GM12891 (cell line): ENCODE data around the gene GNB1.
A peak's percentile ranks its signal among the peaks of the same experiment; 100 is the strongest.

Experiments used
- DNase-seq: peaks from one replicate; pipeline ENCODE4 v3.0.0; 2011; ENCODE audit warnings: low spot score; ENCODE audit not compliant: insufficient read length
- FAIRE-seq: peaks from 2 replicates; lab custom pipeline; 2011; peaks lifted over from hg19 to GRCh38; lab: Jason Lieb, UNC
- PAX5 ChIP-seq: IDR thresholded peaks from 2 replicates; pipeline ENCODE4 v1.6.1; 2011; ENCODE audit warnings: low read length, moderate library complexity, mild to moderate bottlenecking; ENCODE audit not compliant: insufficient read depth, severe bottlenecking
- POLR2A ChIP-seq: IDR thresholded peaks from 2 replicates; pipeline ENCODE4 v1.6.1; 2011; ENCODE audit warnings: low read depth, low read length, control low read depth
- POLR2AphosphoS5 ChIP-seq: IDR thresholded peaks from 2 replicates; pipeline ENCODE4 v1.6.1; 2011; ENCODE audit warnings: low read depth, low read length, control low read depth
- POU2F2 ChIP-seq: IDR thresholded peaks from 2 replicates; pipeline ENCODE4 v1.6.1; 2011; ENCODE audit warnings: low read depth, mild to moderate bottlenecking, control low read depth, low read length, moderate library complexity
- SPI1 ChIP-seq: IDR thresholded peaks from 2 replicates; pipeline ENCODE4 v1.6.1; 2011; ENCODE audit warnings: low read depth, low read length, control low read depth
- TAF1 ChIP-seq: IDR thresholded peaks from 2 replicates; pipeline ENCODE4 v1.6.1; 2011; ENCODE audit warnings: low read depth, low read length, control low read depth

GNB1 gene

DNA sequence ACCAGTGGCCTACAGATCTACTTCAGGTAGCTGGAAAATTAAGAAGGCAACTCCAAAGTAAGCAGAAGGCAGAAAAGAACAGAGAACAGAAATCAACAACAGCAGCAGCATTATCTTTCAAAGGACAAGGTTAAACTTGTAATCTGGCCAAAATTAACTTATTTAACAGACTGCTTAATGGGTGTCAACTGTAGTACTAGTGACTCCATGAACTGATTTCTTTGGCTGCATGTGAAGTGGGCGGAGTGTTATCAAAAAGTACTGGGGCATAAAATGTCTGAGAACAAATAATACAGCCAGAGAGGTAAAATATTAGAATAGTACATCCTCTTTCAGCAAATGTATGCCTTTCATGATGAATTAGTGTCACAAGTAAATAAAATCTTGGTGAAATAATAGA, 88.0 kb downstream of the GNB1 start:
- no peak for TF ChIP-seq PAX5
- no peak for TF ChIP-seq POU2F2
- no peak for TF ChIP-seq POLR2A
- TF ChIP-seq POLR2AphosphoS5: no peak
- TF ChIP-seq SPI1: no peak
- TF ChIP-seq TAF1: no peak
- FAIRE-seq (no peak), DNase-seq (no peak)

DNA sequence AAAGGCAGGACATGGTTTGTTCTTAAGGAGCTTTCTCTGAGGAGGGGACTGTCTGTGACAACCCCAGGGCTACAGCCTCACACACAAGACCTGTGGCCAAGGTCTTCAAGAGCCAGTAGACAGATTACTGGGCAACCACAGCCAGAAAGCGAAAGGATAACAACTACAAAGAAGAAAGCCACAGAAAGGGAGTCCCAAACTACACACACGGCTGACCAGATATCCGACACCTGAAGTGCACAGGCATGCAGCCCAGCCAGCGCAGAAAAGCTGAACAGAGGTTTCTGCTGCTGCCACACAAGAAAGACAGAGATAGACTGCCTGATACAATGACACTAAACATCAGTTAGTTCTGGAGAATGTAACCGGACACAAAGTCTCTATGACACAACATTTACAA, 91.2 kb downstream of the GNB1 start:
- TF ChIP-seq SPI1: no peak
- TF ChIP-seq POLR2AphosphoS5: no peak
- no peak for TF ChIP-seq PAX5
- TF ChIP-seq POU2F2: no peak
- no peak for TF ChIP-seq TAF1
- no peak for TF ChIP-seq POLR2A
- DNase-seq (no peak), FAIRE-seq (peak; percentile 69)

DNA sequence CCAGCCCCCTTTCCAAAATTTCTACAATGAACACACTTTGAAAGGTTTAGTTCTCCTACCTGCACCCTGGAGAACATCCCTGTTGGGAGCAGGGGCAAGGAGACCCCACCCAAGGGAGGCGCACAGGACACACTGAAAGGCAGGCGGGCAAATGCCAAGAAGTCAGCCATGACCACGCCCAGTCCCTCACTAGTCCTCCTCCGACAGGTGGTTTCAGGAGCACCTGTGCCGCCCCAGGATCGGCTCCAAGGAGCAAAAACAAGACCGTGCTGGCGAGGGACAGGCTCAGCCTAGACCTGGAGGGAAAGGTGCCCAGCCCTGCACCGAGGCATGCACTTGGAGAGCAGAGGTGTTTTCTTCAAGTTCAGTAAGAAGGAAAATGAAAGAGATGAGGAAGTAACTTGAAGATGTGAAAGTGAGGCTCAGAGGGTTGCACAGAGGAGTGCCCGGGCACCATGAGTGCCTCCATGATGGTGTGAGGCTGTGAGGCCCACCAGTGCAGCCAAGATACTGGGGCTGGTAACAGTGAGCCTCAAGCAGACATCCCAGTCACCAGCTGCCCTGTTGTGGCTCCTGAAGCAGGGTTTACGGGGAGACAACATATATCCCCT, 93.1 kb downstream of the GNB1 start:
- no peak for TF ChIP-seq TAF1
- TF ChIP-seq SPI1: no peak
- no peak for TF ChIP-seq POLR2A
- 0 out of 2 replicates have a peak, but pooled peaks have one; percentile 18 for TF ChIP-seq POU2F2
- no peak for TF ChIP-seq PAX5
- TF ChIP-seq POLR2AphosphoS5: no peak
- no peak for DNase-seq
- FAIRE-seq: no peak

DNA sequence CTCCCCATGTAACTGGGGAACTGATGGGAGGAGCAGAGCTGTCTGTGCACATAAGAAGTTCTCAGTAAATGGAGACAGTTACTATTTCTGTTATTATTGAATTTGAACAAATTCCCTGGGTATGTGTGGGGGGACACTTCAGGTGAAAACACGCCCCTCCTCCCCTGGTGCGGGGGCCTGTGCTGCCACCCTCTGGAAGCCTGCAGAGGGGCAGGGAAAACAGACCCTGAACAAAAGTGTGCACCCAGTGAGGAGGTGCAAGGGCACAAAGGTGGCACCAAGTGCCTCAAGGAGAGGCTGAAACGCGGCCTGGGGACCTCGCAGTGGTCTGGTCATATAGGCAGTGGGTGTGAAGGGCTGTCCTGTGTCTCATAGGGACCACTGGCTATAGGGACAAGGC, 94.4 kb downstream of the GNB1 start:
- FAIRE-seq (no peak), DNase-seq (no peak)
- TF ChIP-seq POU2F2 (no peak), POLR2AphosphoS5 (no peak)

DNA sequence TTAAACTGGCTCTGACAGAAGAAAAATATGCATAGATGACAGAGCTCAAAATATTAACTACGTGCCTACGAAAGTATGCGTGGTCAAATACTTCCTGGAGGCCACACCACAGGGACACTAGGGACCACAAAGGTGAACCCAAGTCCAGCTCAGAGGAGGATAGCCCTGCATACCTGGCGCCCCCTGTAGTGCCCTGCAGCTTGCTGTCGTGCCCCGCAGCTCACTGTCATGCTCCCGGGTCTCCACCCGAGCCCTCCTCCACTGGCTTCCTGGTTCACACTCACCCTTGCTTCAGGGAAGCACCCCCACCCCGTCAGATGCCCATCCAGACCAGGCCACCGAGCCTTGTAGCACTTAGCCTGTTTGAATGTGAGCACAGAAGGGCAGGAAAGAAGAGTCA, 95.9 kb downstream of the GNB1 start:
- DNase-seq (no peak), FAIRE-seq (no peak)
- no peak for TF ChIP-seq TAF1

DNA sequence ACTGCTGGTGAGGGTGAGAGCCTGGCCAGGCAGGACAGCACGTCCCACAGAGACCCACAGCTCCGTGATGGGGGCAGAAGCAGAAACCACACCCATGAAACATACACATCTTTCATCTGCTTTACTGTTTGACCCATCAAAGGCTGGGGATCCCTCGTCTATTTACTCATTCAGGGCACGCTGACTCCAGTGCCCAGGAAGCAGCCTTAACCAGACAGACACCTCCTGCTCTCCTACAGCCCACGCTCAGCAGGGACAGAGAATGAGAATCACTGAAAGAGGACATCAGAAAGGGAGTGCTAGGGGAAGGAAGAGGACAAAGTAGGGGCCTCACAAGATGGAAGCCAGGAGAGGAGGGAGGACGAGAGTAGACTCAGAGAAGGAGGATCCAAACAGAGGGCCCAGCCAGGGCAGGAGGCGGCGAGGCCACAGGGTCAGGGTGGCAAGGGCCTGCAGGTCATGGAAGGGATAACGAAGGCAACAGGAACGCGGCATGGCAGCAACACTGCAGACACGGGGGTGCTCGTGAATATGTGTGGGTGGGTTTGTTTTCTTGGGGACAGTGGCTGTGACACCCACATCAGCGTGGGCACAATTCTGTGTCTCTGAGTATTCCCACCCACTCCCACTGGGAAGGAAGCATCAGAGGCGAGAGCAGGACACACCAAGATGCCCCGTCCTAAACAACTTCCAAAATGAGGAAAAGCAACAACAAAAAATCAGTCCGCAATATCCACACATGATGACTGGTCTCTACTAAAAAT, 97.2 kb downstream of the GNB1 start:
- TF ChIP-seq SPI1: no peak
- no peak for TF ChIP-seq PAX5
- TF ChIP-seq TAF1: no peak
- TF ChIP-seq POLR2AphosphoS5: no peak
- no peak for TF ChIP-seq POU2F2
- no peak for TF ChIP-seq POLR2A
- FAIRE-seq: no peak

DNA sequence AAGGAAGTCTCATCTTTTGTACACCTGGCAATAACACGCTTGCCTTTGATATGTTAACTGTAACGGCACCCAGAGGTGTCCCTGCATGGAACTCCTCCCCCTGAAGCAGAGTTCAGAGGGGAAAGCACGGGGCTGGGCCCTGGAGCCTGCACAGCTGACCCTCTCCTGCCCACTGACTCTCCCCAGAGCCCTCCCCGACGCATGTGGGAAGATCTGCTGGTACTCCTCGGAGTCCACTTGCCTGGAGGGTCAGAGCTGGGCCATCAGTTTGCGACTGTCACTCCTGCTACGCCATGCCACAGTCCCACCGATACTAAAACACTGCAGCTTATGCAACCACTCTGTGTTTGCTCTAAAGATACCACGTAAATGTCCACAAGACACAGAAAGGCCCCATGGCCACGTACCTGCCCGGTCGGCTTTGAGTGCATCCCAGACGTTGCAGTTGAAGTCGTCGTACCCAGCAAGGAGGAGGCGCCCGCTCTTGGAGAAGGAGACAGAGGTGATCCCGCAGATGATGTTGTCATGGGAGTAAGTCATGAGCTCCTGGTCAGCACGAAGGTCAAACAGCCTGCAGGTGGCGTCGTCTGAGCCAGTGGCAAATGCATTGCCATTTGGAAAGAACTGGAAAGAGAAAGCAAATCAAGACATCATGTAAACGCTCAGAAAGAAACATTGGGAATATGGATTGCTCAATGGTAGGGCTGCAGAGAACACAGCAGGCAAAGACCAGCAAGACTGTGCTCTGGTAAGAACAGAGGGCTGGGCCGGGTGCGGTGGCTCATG, 102.0 kb downstream of the GNB1 start:
- no peak for DNase-seq

More for the DNA sequence above, 97.2 kb downstream of the GNB1 start:
- no peak for DNase-seq

DNA sequence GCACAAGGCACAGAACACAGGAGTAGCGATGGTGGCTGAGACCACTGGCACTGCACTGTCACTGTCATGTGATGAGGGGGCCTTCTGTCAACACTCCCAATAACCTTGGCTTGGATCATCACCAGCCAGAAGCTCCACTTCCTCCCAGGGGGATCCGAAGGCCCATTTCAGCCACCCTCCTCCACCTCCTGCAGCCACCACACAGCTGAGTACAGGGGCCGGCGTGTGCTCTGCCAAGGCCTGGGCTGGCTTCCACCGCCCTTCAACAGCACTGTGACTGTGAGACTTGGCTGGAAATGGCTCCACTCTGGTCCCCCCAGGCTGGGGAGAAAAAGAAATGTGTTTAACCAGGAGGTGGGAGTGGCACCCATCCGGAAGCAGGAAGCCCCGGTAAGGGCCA, 102.8 kb downstream of the GNB1 start:
- DNase-seq: no peak
- FAIRE-seq: no peak
- TF ChIP-seq POU2F2: no peak
- no peak for TF ChIP-seq POLR2AphosphoS5
- TF ChIP-seq TAF1: no peak
- TF ChIP-seq POLR2A: no peak
- no peak for TF ChIP-seq PAX5
- TF ChIP-seq SPI1: no peak

More for the DNA sequence above, 102.0 kb downstream of the GNB1 start:
- TF ChIP-seq TAF1: no peak
- TF ChIP-seq POLR2A: no peak
- TF ChIP-seq POU2F2: no peak
- no peak for TF ChIP-seq SPI1
- no peak for TF ChIP-seq POLR2AphosphoS5
- no peak for TF ChIP-seq PAX5
- peak; percentile 65 for FAIRE-seq

DNA sequence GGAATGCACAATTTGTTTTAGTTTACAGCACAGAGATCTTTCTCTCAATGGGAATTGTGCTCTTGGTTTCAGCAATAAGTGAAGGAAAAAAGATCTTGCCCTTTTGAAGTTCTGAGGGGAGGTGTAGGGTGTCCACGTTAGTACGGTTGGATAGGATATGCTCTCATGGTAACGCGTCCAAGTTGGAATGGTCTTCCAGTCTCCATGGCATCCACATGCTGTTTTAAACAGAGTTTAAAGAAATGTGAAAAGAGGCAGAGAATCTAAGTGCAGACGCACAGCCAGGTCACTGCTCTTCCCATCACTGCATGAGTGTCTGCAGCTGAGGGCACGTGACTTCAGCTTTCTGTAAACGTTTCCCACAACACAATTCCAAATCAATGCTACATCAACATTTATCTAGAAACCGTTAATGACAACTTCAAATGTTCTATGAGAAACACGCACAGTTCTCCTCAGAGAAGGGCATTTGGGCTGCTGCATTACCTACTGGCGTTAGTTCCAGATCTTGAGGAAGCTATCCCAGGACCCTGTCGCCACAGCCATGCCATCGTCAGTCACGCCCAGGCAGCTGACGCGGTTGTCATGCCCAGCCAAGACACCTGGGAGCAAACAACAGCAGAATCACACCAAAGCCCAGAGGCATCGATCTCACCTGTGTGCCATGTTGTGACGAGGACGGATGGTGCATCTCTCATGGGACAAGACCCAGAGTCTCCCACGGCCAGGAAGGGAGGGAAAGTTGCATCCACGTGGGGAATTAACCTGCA, 103.9 kb downstream of the GNB1 start:
- no peak for FAIRE-seq
- DNase-seq: no peak
- TF ChIP-seq PAX5 (no peak), POLR2AphosphoS5 (no peak), POLR2A (no peak), SPI1 (no peak), POU2F2 (no peak), TAF1 (no peak)
